Liver (tissue), 9 donors: Measurements from ENCODE around the gene MCTP1. TPM values are rescaled to one million over a fixed set of nuclear protein-coding genes. Genes with fewer than 3 reads are reported as not detected.

Source experiments
- DNase-seq: peaks from one replicate; pipeline ENCODE4 v3.0.0-alpha.2; 2017; ENCODE audit warnings: low spot score
- H3K27ac ChIP-seq, 2 donors: one replicate each; pipeline ENCODE4 v1.7.0; 2013; ENCODE audit warnings: inconsistent platforms in 2 of 2, low read length in 2 of 2, control low read depth in 1 of 2, low read depth in 1 of 2, mild to moderate bottlenecking in 1 of 2
- H3K27me3 ChIP-seq, 4 donors: one replicate each; pipeline versions ENCODE4 v1.6.1 to v1.7.0; 2013; ENCODE audit warnings: low read length in 3 of 4, inconsistent platforms in 1 of 4, mild to moderate bottlenecking in 1 of 4, moderate library complexity in 1 of 4; ENCODE audit not compliant: control insufficient read depth in 4 of 4, insufficient read depth in 4 of 4
- H3K36me3 ChIP-seq, 4 donors: one replicate each; pipeline versions ENCODE4 v1.6.1 to v1.7.0; 2013; ENCODE audit warnings: low read length in 3 of 4, mild to moderate bottlenecking in 3 of 4, low read depth in 1 of 4, moderate library complexity in 1 of 4; ENCODE audit not compliant: control insufficient read depth in 4 of 4, insufficient read depth in 3 of 4
- H3K4me1 ChIP-seq, 4 donors: one replicate each; pipeline versions ENCODE4 v1.6.1 to v1.7.0; 2013; ENCODE audit warnings: low read length in 3 of 4, mild to moderate bottlenecking in 3 of 4, moderate library complexity in 1 of 4; ENCODE audit not compliant: control insufficient read depth in 4 of 4, insufficient read depth in 4 of 4
- H3K4me3 ChIP-seq, 3 donors: one replicate each; pipeline versions ENCODE4 v1.6.1 to v1.7.0; 2013; ENCODE audit warnings: low read length in 3 of 3, control low read depth in 1 of 3, low read depth in 1 of 3, mild to moderate bottlenecking in 1 of 3
- H3K9ac ChIP-seq, 2 donors: one replicate each; pipeline ENCODE4 v1.7.0; 2013; ENCODE audit warnings: low read length in 2 of 2, mild to moderate bottlenecking in 2 of 2, moderate library complexity in 2 of 2, control low read depth in 1 of 2, low read depth in 1 of 2
- H3K9me3 ChIP-seq, 4 donors: one replicate each; pipeline versions ENCODE4 v1.6.1 to v1.7.0; 2013; ENCODE audit warnings: low read length in 3 of 4; ENCODE audit not compliant: control insufficient read depth in 4 of 4
- EGR1 ChIP-seq, 2 donors: IDR thresholded peaks; 2 replicates each; pipeline ENCODE4 v1.6.1; 2016 to 2018; ENCODE audit warnings: antibody characterized with exemption in 2 of 2, low read depth in 2 of 2
- FOXA1 ChIP-seq: IDR thresholded peaks from 2 replicates; pipeline ENCODE4 v1.6.1; 2016; ENCODE audit warnings: antibody characterized with exemption
- FOXA2 ChIP-seq: IDR thresholded peaks from 2 replicates; pipeline ENCODE4 v1.6.1; 2016; ENCODE audit warnings: antibody characterized with exemption
- GABPA ChIP-seq, 2 donors: IDR thresholded peaks in 1 of 2; conservative IDR thresholded peaks in 1 of 2; 2 replicates each; pipeline ENCODE4 v1.6.1; 2016; ENCODE audit warnings: antibody characterized with exemption in 2 of 2, mild to moderate bottlenecking in 1 of 2, moderate library complexity in 1 of 2
- HNF4G ChIP-seq: IDR thresholded peaks from 2 replicates; pipeline ENCODE4 v1.6.1; 2016; ENCODE audit warnings: antibody characterized with exemption
- MAX ChIP-seq: IDR thresholded peaks from 2 replicates; pipeline ENCODE4 v1.6.1; 2016; ENCODE audit warnings: antibody characterized with exemption
- NR2F2 ChIP-seq: IDR thresholded peaks from 2 replicates; pipeline ENCODE4 v1.6.1; 2016; ENCODE audit warnings: antibody characterized with exemption
- RXRA ChIP-seq, 2 donors: IDR thresholded peaks; 2 replicates each; pipeline ENCODE4 v1.6.1; 2017 to 2018; ENCODE audit warnings: antibody characterized with exemption in 2 of 2, mild to moderate bottlenecking in 1 of 2
- SP1 ChIP-seq: IDR thresholded peaks from 2 replicates; pipeline ENCODE4 v1.6.1; 2018; ENCODE audit warnings: antibody characterized with exemption, mild to moderate bottlenecking
- TAF1 ChIP-seq: conservative IDR thresholded peaks from 2 replicates; pipeline ENCODE4 v1.6.1; 2016; ENCODE audit warnings: antibody characterized with exemption, mild to moderate bottlenecking
- YY1 ChIP-seq: IDR thresholded peaks from 2 replicates; pipeline ENCODE4 v1.6.1; 2016; ENCODE audit warnings: antibody characterized with exemption, mild to moderate bottlenecking
- polyA plus RNA-seq, 2 donors: library from polyadenylated mRNA; stranded (reverse) in 1 of 2; unstranded in 1 of 2; fragments of 200-250 nt in 1 of 2; fragments of >200 nt in 1 of 2; fragmentation: Nextera tagmentation in 1 of 2; extraction: Ambion mirVana in 1 of 2; gene quantifications; one replicate each; pipeline versions ENCODE4 v1.2.1 to v1.2.3, GENCODE V29; 2013 to 2015
- total RNA-seq, 2 donors: library from RNA; depleted of rRNA; stranded (reverse); fragments of >200 nt; gene quantifications; one replicate each; pipeline ENCODE4 v1.2.3, GENCODE V29; 2014
- TF ChIP-seq, protein P1 (sequence below): fragments of 150-350 bp; IDR thresholded peaks from 2 replicates; pipeline ENCODE4 v1.5.1; 2017; ENCODE audit warnings: improper control_type of control experiment, low read depth, low read length; ENCODE audit not compliant: missing input control
- TF ChIP-seq, protein P2 (sequence below): IDR thresholded peaks from 2 replicates; pipeline ENCODE4 v1.6.1; 2016; ENCODE audit warnings: antibody characterized with exemption
- TF ChIP-seq, protein P3 (sequence below): IDR thresholded peaks from 2 replicates; pipeline ENCODE4 v1.6.1; 2016; ENCODE audit warnings: antibody characterized with exemption, mild to moderate bottlenecking
- TF ChIP-seq, protein P4 (sequence below): IDR thresholded peaks from 2 replicates; pipeline ENCODE4 v1.6.1; 2016; ENCODE audit warnings: antibody characterized with exemption
- donor health status: healthy.
- donor health status: healthy.
- donor health status: healthy.
- donor health status: healthy.
- donor health status: healthy.

MCTP1 gene
- total and polyA plus RNA-seq, 4 donors, result 0.67 to 7.6 (median 4.3) TPM

DNA sequence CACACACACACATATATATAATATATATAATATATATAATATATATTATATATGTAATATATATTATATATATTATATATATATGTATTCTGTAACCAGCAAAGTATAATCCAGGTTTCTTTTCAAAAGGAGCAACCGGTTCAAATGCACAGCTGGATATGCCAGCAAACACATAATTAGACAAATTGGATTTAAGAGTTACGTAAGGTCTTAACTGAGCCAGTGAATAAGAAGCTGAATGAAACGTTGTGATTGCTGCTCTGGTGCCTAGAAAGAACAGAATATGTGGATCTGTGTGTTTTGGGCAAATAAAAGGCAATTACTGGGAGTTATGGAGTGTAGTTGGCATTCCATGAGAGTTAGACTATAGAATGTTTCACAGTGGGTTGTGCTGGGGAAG lies 488.3 kb downstream of the MCTP1 start (continued):
- TF ChIP-seq, protein P1, sequence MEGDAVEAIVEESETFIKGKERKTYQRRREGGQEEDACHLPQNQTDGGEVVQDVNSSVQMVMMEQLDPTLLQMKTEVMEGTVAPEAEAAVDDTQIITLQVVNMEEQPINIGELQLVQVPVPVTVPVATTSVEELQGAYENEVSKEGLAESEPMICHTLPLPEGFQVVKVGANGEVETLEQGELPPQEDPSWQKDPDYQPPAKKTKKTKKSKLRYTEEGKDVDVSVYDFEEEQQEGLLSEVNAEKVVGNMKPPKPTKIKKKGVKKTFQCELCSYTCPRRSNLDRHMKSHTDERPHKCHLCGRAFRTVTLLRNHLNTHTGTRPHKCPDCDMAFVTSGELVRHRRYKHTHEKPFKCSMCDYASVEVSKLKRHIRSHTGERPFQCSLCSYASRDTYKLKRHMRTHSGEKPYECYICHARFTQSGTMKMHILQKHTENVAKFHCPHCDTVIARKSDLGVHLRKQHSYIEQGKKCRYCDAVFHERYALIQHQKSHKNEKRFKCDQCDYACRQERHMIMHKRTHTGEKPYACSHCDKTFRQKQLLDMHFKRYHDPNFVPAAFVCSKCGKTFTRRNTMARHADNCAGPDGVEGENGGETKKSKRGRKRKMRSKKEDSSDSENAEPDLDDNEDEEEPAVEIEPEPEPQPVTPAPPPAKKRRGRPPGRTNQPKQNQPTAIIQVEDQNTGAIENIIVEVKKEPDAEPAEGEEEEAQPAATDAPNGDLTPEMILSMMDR, result no peak
- TF ChIP-seq, protein P2, sequence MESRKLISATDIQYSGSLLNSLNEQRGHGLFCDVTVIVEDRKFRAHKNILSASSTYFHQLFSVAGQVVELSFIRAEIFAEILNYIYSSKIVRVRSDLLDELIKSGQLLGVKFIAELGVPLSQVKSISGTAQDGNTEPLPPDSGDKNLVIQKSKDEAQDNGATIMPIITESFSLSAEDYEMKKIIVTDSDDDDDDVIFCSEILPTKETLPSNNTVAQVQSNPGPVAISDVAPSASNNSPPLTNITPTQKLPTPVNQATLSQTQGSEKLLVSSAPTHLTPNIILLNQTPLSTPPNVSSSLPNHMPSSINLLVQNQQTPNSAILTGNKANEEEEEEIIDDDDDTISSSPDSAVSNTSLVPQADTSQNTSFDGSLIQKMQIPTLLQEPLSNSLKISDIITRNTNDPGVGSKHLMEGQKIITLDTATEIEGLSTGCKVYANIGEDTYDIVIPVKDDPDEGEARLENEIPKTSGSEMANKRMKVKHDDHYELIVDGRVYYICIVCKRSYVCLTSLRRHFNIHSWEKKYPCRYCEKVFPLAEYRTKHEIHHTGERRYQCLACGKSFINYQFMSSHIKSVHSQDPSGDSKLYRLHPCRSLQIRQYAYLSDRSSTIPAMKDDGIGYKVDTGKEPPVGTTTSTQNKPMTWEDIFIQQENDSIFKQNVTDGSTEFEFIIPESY, result no peak
- no peak for TF ChIP-seq FOXA1
- no peak for TF ChIP-seq HNF4G
- no peak for TF ChIP-seq NR2F2
- TF ChIP-seq EGR1 (IDR thresholded peaks at IDR 0.05; ENCODE audit: low read depth in 2 of 2), result no peak
- TF ChIP-seq GABPA (IDR thresholded peaks at IDR 0.05 in 1 of 2, conservative IDR thresholded peaks at IDR 0.05 in 1 of 2), result no peak
- TF ChIP-seq YY1, result no peak

- no peak for DNase-seq
- no peaks in the 10 kb centered on the region for H3K36me3 ChIP-seq
- no peak for TF ChIP-seq GABPA (IDR thresholded peaks at IDR 0.05 in 1 of 2, conservative IDR thresholded peaks at IDR 0.05 in 1 of 2)
- no peak for TF ChIP-seq RXRA (IDR thresholded peaks at IDR 0.05)
- TF ChIP-seq, protein P2, result no peak
- TF ChIP-seq EGR1 (IDR thresholded peaks at IDR 0.05; ENCODE audit: low read depth in 2 of 2), result no peak
- TF ChIP-seq FOXA2, result no peak
- no peak for TF ChIP-seq MAX
- TF ChIP-seq, protein P3, sequence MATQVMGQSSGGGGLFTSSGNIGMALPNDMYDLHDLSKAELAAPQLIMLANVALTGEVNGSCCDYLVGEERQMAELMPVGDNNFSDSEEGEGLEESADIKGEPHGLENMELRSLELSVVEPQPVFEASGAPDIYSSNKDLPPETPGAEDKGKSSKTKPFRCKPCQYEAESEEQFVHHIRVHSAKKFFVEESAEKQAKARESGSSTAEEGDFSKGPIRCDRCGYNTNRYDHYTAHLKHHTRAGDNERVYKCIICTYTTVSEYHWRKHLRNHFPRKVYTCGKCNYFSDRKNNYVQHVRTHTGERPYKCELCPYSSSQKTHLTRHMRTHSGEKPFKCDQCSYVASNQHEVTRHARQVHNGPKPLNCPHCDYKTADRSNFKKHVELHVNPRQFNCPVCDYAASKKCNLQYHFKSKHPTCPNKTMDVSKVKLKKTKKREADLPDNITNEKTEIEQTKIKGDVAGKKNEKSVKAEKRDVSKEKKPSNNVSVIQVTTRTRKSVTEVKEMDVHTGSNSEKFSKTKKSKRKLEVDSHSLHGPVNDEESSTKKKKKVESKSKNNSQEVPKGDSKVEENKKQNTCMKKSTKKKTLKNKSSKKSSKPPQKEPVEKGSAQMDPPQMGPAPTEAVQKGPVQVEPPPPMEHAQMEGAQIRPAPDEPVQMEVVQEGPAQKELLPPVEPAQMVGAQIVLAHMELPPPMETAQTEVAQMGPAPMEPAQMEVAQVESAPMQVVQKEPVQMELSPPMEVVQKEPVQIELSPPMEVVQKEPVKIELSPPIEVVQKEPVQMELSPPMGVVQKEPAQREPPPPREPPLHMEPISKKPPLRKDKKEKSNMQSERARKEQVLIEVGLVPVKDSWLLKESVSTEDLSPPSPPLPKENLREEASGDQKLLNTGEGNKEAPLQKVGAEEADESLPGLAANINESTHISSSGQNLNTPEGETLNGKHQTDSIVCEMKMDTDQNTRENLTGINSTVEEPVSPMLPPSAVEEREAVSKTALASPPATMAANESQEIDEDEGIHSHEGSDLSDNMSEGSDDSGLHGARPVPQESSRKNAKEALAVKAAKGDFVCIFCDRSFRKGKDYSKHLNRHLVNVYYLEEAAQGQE, result no peak
- TF ChIP-seq, protein P4, sequence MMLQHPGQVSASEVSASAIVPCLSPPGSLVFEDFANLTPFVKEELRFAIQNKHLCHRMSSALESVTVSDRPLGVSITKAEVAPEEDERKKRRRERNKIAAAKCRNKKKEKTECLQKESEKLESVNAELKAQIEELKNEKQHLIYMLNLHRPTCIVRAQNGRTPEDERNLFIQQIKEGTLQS, result no peak
- TF ChIP-seq SP1, result no peak
- no peak for TF ChIP-seq TAF1
These were observed 491.1 kb downstream of the MCTP1 start for GRCh38 chr5:94793816-94794198.

More at GRCh38 chr5:94793816-94794198, 491.1 kb downstream of the MCTP1 start:
- Histone ChIP-seq H3K9me3 (no peaks in the 10 kb centered on the region), H3K27me3 (no peaks in the 10 kb centered on the region), H3K27ac (no peak overlapping the region), H3K4me3 (no peak overlapping the region), H3K4me1 (no peaks in the 10 kb centered on the region), H3K9ac (no peak overlapping the region)
